HG02981 (cell line): Measurements from ENCODE around the gene C15orf39.

ENCODE experiments used
- ATAC-seq: cut with Tn5 transposase; IDR thresholded peaks from one replicate; pipeline ENCODE4 v1.9.1; 2021; ENCODE audit warnings: mild to moderate bottlenecking, moderate library complexity; ENCODE audit not compliant: unreplicated experiment

C15orf39 gene

DNA sequence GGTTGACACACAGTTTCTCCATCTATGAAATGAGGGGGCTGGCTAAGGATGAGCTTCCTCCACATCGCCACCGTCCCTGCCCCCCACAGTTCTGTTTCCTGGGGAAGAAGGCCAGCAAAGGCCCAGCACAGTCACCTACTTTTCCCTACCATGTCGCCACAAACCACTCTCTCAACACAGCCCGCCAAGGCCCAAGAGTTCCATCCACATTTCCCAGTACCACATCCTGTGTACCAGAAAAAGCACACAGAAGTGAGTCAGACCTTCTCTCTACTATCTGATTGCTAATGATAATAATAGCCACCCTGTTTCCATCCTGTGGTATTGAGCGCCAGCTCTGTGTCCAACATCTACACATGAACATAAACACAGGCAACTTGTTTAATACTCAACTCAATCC is 30.3 kb upstream of the C15orf39 start:
- ATAC-seq: no peak

DNA sequence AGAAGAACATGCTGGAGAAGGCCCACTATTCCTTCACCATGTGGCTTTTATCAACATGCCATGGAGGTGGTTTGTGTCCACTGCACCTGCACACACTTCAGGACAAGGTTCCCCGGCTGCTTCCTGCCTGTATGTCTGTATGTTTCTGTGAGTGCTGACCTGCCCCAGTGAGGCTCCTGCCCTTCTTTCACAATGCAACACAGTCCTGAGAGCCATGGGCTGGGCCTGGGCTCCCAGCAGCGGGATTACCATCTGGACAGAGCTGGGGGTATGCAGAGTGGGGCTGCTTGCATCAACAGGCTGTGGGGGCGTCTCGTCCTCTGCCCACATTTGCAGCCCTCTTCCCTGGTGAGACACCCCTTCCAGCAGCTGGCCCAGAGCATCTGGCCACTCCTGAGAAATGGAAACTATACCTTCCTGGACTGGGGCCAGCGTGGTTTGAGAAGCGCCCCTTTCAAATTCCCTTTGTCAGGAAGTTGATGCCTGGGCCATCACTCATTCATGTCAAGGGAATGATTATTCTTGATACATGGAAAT is 29.3 kb upstream of the C15orf39 start:
- no peak for ATAC-seq

DNA sequence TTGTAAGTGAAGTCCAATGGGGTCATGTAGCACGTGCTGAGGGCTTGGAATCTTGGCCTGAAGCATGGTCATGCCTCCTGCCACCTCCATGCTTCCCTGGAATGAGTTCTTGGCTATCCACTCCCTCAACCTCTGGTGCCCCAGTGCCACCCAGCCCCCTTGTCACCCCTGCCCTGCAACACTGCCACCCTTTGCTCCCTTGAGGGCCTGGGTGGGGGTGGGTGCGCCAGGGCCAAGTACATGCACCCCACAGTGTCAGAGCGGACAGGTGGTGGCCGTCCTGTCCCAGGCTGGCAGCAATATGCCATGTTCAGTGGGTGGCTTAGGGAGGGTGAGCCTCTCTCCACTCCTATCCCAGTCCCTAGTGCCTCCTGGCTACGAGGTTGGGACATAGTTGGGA is 27.6 kb upstream of the C15orf39 start:
- no peak for ATAC-seq

DNA sequence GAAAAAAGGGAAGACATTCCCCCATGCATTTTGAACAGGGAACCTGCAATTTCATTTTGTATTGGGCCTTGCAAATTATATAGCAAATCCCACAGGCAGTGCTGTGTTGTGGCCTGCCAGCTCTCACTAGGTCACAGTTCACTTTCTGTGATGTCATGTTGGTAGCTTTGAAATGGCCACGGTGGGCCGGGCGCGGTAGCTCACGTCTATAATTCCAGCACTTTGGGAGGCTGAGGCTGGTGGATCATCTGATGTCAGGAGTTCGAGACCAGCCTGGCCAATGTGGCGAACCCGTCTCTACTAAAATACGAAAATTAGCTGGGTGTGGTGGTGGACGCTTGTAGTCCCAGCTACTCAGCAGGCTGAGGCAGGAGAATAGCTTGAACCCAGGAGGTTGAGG is 27.0 kb upstream of the C15orf39 start:
- no peak for ATAC-seq

DNA sequence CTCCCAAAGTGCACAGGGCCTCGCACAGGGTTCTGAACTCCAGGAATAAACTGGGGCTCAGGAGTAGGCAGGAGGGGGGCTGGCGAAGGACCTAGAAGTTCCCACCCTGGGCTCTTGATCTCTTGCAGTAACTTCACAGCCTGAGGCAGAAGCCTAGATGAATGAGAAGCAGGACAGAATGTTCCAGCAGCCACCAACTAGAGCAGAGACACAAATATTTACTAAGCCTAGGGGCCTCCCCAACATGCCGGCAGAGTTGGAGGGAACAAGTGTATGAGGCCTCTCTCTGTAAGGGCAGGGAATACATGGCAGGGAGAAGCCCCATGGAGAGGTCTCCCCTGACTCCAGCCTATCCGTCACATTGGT is 25.3 kb upstream of the C15orf39 start:
- ATAC-seq: no peak

DNA sequence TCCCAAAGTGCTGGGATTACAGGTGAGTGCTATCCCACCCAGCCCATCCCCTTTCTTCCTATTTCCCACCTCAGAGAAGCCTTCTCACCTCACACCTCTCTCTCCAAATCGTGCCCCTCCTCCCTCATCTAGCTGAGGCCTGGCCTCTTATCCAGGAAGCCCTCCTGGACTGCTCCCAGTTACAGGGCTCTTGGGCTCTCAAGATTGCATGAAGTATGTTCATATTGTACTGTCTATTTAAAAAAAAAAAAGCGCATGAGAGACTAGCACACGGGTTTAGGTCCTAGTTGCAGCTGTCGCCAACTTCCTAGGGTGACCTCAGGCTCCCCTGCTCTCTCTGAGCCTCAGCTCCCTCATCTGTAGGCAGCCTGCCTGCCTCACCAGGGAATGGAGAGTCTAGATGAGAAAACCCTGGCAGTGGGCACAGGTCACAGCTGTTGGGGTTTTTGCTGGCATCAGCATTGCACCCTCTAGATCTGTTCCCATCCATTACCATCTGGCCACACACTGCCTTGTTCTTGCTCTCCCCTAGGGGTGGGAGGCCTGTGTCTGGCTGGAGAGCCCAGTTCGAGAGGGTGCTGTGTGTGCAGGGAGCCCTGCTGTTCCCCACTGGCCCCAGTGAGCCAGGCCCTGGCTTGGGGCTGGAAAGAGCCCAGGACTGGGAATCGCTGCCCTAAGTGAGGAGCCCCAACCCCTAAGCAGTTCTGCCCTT is 24.2 kb upstream of the C15orf39 start:
- ATAC-seq: no peak

DNA sequence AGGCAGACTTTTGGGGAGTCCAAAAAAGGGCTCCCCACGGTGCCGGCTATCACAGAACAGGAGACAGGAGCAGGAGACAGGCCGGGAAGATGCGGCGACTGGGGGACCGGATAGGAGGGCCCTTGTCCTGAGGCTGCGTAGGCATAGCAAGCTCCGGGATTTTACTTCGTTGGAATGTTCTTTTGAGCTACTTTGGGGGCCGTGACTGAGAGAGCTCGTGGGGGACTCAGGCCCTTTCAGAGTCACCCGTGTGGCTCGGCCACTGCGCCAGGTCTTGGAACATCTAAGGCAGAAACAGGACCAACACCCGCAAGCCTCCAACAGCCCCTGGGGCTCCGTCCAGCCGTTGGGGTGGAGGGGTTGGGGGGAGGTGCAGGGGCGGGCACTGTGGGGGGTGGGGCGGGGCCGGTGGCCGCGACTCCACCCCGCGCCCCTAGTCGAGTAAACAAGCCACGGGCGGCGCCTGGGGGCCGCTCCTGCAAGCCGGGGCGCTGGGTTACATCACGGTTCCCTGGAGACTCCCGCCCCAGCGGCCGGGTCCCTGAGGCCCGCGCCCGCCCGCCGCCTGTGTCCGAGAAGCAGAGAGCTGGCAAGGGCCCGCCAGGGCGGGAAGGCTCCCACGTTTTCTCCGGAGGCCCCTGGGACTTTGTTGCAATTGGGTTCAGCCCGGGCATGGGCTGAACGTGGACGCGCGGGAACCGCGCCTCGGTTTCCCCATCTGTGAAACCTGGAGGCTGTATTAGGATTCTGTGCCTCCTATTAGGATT is 23.3 kb upstream of the C15orf39 start:
- no peak for ATAC-seq

DNA sequence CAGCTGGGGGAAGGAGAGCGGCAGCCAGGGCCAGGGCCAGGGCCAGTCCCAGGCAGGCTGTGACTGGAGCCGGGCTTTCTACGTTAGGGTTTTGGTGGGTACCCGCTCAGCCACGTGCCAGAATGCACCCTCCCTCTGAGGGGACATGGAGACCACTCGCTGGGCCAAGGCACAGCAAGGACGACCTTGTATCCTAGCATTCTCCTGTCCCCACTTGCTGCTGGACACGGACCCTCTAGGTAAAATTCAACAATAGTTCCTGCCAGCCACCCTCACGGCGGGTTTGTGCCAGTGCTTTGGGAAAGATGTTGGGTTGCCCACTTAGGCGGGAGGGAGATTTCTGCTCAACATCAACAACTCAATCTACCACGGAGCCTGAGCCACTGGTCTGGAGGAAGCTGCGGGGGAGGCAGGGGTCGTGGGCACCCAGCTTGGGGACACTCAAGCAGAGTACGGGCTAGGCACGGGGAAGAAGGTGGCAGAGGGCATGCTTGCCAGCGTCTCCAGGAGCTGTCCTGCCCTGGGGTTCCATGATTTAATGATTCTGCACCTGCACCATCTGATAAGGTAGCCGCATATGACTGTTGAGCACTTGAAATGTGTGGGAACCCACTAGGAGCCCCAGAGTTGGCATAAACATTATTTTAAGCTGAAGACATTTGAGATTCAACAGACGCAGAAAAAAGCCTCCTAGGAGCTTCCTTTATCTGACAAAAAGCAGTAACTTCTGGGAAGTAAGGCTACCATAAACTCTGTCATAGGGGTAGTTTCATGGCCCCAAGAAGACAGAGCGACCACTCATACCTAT is 22.5 kb upstream of the C15orf39 start:
- no peak for ATAC-seq

DNA sequence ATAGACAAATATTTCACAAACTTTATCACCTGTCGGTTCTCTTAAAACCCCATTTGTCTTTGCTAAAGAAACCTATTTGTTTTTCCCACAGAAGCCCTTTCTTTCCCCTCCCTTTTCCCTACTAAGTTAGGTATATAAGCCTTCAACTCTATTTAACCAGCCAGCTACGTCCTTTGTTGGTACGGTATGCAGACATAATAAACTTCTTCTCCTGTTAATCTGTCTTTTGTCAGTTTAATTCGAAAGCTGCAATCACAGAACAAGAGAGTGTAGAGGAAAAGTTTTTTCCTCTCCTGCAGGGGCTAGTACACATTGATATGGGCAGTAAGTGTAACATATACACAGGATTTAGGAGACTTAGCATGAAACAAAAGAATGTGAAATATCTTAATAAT is 21.9 kb upstream of the C15orf39 start:
- ATAC-seq: no peak

DNA sequence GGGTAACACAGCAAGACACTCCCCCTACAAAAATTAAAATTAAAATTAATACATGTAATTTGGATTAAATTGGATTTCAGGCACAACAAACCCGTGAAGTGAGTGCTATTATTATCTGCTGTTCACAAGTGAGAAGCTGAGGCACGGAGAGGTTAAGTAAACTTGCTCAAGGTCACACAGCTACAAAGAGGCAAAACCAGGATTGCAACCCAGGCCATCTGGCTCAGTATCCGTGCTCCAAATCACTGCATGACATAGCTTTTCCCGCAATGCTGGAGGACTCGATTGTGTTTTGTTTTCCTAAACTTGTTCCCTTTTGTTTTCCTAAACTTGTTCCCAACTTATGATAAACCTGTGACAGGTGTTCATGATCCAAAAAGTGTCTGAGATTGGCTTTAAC is 19.9 kb upstream of the C15orf39 start:
- ATAC-seq: no peak

DNA sequence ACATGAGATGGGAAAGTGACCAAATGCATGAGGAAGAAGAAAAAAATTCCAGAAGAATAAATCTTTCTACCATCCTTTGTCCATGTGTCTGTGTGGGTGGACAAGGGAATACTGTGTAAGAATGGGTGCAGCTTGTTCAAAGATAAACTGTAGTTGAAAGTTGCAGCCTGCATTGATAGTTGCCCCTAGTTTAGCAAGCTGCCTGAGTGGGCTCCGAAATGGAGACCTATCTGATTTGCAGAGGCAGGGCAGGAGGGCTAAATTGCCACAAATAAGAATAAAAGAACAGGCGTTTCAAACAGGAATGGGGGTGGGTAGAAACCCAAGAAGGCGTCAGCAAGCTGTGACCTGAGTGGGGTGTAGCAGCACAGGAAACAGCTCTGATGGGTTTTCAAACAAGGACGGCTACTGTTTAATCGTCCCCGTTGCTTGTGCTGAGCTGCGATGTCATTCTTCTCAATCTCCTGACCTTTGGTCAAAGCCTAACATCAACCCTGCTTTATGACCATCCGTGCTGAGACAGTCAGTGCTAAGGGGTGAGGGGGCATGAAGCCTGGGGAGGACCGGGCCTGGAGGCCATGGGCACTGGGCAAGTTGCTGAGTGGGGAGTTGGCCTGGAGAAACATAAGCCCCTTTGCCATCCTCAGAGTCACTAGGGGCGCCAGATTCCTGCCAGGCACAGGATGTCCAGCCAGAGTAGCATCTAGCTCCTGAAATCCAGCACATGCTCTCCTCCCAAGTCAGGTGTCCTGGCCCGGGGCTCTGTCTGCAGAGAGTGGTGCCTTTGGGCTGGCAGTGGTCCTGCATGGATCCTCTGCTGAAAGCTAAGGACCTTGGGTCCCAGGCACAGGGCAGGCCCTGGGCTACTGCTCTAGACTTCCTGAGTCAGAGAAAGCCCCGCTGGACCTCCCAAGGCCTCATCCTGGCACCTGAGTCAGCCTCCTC is 19.2 kb upstream of the C15orf39 start:
- no peak for ATAC-seq

DNA sequence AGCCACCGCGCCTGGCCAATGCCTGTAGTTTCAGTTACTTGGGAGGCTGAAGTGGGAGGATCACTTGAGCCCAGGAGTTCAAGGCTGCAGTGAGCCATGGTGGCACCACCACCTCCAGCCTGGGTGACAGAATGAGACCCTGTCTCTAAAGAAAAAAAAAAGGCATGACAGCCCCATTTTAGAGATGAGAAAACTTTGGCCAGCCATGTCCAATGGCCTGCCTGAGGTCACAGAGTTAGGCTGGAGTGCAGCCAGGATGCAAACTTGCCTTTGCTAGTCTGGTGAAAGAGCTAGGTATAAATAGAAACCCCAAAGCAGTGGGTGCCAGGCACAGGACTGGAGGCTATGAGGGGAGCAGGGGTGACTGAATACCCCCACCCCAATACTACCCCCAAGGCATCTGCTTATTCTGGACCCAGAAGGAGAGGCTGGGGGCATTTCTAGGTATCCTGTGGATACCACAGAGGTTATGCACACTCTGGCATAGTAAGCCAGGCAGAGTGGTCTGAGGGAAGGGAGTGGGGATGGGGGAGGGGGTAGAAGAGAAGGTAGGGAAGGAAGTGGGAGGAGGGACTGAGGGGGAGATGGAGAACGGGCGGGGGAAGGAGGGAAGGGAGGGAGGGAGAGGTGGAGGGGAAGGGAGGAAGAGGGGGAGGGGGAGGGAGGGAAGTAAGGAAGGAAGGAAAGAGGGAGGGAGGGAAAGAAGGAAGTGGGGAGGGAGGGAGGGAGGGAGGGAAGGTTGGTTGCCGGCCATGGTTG is 16.2 kb upstream of the C15orf39 start:
- no peak for ATAC-seq

DNA sequence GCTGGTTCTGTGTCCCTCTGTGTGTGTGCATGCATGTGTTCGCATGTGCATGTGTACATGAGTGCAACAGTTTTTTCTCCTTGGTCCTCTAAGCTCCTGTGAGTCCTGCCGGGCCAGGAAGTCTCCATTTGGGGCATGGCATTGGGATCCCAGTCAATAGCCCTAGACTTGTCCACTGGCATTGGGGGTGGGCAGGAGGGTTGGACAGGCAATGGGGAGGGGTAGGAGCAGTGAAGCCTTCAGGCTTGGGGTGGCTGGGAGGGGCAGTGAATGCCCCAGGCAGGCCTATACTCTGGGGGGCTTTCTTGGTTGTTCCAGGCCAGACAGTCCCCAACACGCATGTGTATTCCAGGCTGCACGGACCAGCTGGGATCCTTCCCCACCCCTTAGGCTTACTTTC is 15.6 kb upstream of the C15orf39 start:
- no peak for ATAC-seq

DNA sequence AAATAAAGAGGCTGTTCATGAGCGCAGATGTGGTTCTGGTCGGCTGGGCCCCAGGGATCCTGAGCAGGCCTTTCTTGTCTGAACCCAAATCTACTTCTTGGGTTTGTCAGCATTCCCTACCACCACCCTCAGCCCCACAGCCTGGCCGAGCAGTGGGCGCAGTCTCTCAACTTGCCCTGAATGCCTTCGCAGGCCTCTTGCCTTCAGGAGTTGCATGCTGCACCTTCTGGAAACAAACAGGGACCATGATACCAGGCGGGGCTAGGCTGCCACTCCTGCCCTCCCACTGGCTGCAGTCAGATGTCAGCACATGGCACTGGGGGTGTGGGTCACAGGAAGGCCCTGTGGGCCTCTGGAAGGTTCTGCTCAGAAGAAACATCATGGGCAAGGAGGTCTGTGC is 13.2 kb upstream of the C15orf39 start:
- no peak for ATAC-seq

DNA sequence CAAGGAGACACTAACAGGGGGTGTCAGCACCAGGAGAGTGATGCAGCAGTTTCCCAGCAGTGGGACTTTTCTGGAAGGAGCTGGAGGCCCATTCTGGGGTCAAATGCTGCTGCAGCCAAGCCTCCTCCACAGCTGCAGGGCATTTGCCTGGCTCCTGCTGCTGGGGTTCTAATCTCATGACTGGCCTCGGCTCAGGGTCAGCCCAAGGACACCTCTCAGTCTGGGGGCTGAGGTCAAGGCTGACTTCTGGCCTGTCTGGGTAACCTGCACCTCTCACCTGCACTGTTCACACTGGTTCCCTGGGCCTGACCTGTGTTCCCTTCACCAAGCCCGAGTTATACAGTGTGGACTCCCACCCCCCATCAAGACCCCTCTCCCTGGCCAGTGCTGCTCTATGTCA is 10.4 kb upstream of the C15orf39 start:
- no peak for ATAC-seq

DNA sequence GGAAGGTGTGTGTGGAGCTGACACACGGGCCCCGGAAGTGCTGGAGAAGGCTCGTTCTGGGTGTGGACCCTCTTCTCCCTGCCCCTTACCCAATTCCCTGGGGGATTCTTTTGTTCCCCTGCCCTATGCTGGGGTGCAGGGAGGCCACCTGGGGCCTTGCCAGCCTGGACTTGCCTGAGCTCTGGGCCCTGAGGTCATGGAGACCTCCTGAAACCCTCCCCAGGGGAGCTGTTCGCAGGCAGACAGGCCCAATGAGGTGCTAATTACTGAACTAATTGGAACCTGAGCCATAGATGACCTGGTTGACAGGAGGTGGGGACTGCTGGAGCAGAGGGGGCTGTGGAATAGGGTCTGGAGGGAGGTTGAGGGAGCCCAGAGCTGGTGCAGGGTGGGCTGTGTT is 9.4 kb upstream of the C15orf39 start:
- no peak for ATAC-seq

DNA sequence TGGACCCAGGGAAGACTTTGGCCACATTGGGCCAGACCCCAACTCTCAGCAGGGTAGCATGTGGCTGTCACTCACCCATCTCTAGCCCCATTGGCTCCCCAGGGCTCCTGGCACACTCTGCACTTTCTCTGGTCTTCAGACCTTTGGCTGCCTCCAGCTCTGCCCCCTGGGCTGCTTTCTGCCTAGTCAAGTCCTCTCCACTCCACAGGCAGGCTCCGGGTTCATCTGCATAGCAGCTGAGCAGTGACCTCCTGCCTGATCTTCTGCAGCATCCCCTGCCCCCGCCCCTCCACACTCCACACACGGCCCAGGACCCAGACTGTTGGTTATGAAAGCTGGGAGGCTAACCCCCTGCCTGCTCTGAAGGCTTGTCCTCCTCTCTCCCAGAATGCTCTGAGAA is 8.4 kb upstream of the C15orf39 start:
- no peak for ATAC-seq

DNA sequence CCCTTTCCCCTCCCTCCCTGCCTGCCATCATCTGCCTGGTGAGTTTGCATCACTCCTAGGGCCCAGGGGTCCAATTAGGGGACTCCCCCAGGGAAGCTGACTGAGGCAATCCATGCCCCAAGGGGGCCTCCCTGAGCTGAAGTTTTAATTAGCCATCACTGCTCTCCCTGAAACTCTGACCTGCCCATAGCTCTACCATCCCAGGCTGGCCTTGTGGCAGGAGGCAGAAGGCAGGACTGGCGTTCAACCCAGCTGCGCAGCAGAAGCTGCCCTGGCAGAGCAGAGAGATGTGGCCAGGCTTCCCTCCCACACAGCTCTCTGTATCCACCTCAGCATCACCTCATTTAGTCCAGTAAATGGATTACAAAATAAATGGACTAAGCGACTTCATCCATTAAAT is 7.7 kb upstream of the C15orf39 start:
- no peak for ATAC-seq

DNA sequence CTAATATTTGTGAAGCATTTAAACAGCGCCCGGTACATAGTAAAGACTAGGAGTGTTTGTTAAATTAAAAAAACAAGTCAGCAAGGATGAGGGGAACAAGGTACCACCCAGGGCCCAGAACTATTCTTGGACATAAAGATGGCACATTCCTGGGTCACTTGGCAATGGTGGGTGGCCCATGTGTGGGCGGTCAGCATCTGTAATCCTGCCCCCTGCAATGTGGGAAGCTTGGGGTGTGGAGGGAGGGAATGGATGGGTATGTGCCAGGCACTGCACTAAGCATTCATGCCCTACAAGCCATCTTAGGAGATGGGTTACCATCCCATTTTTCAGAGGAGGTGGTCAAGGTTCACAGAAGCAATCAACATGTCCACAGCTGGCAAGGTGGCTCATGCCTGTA is 7.3 kb upstream of the C15orf39 start:
- ATAC-seq: no peak
